GM12865 (cell line): ENCODE results near the gene CNTNAP2.

Experiments
- DNase-seq: peaks from one replicate; pipeline ENCODE4 v3.0.0; 2010; ENCODE audit warnings: low read depth
- H3K4me3 ChIP-seq: 2 replicates; pipeline ENCODE4 v1.5.1; 2011; ENCODE audit warnings: mild to moderate bottlenecking, low read depth, low read length, control low read depth
- CTCF ChIP-seq: IDR thresholded peaks from 2 replicates; pipeline ENCODE4 v1.5.1; 2011; ENCODE audit warnings: low read length, control low read depth, low read depth, inconsistent platforms; ENCODE audit not compliant: insufficient read depth; ENCODE audit errors: missing control alignments

CNTNAP2 gene

GRCh38 chr7:146831875-146832274 is 715.3 kb downstream of the CNTNAP2 start:
- H3K4me3 ChIP-seq: no peak overlapping the region
- no peak for TF ChIP-seq CTCF
- DNase-seq: no peak

- DNase-seq: no peak
- no peak for TF ChIP-seq CTCF
Observed at GRCh38 chr7:146844405-146844804, 727.8 kb downstream of the CNTNAP2 start.

GRCh38 chr7:146858690-146859089 is 742.1 kb downstream of the CNTNAP2 start:
- DNase-seq: no peak
- TF ChIP-seq CTCF: no peak
- no peak overlapping the region for H3K4me3 ChIP-seq

More at GRCh38 chr7:146844405-146844804, 727.8 kb downstream of the CNTNAP2 start:
- no peak overlapping the region for H3K4me3 ChIP-seq

GRCh38 chr7:146861701-146862100 is 745.1 kb downstream of the CNTNAP2 start:
- TF ChIP-seq CTCF: no peak
- H3K4me3 ChIP-seq: no peak overlapping the region
- DNase-seq: no peak

GRCh38 chr7:146862415-146862814 is 745.8 kb downstream of the CNTNAP2 start:
- H3K4me3 ChIP-seq: no peak overlapping the region
- no peak for DNase-seq

GRCh38 chr7:146864644-146865043 is 748.0 kb downstream of the CNTNAP2 start:
- H3K4me3 ChIP-seq: no peak overlapping the region
- no peak for TF ChIP-seq CTCF
- DNase-seq: no peak

More at GRCh38 chr7:146862415-146862814, 745.8 kb downstream of the CNTNAP2 start:
- no peak for TF ChIP-seq CTCF

- DNase-seq: no peak
- TF ChIP-seq CTCF: no peak
- no peak overlapping the region for H3K4me3 ChIP-seq
Observed at GRCh38 chr7:146865696-146866095, 749.1 kb downstream of the CNTNAP2 start.
